OCI-M1 (cell line): Measurements from ENCODE around the gene HEATR5B.
"Not testable (repeated sequence)": the region's sequence is repeated elsewhere in the genome, so short reads cannot be mapped to it uniquely, and the experiment has no call there.

ENCODE experiments used
- DNase-seq: peaks from one replicate; lab custom pipeline; 2025; lab: John Stamatoyannopoulos, UW

The HEATR5B gene

GRCh38 chr2:36936526-36936925 is 147.6 kb downstream of the HEATR5B start:
- DNase-seq, result not testable (repeated sequence)

DNA sequence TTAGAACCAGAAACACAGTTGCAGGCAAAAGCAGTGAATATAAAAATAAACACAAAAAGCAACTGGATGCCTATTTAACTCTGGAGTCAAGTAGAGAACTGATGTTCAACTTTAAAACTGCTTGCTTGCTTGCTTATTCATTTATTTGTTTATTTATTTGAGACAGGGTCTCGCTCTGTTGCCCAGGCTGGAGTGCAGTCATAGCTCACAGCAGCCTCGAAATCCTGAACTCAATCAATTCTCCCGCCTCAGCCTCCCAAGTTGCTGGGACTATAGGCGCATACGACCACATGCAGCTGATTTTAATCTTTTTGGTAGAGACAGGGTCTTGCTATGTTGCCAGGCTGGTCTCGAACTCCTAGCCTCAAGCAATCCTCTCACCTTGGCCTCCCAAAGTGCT is 152.5 kb downstream of the HEATR5B start:
- not testable (repeated sequence) for DNase-seq
